Endothelial cell of umbilical vein (primary cell): ENCODE data around the gene GNL2. TPM values are rescaled to one million over a fixed set of nuclear protein-coding genes. Genes with fewer than 3 reads are reported as not detected.

ENCODE experiments used
- BruUV-seq: library from RNA; stranded (reverse); fragments of 400-500 nt; replicated peaks from 2 replicates; lab custom pipeline; 2021; lab: Mats Ljungman, UMichigan
- CTCF ChIA-PET: fragments of 300-600, 350-600 bp; sonication (Branson Sonifier 250); formaldehyde crosslinking; loops from one replicate; lab custom pipeline; 2021; ENCODE audit warnings: antibody characterized with exemption, inconsistent platforms; lab: Charles Lee
- POLR2A ChIA-PET: fragments of 300-600, 350-600 bp; sonication (Branson Sonifier 250); formaldehyde crosslinking; loops from one replicate; lab custom pipeline; 2021; ENCODE audit warnings: antibody characterized with exemption, inconsistent platforms; lab: Charles Lee
- DNase-seq: peaks from one replicate; pipeline ENCODE4 v3.0.0-alpha.2; 2011; ENCODE audit warnings: low read depth, low spot score
- FAIRE-seq: peaks from 2 replicates; lab custom pipeline; 2011; peaks lifted over from hg19 to GRCh38; lab: Jason Lieb, UNC
- H2AFZ ChIP-seq: 2 replicates; pipeline ENCODE4 v1.6.0; 2012; ENCODE audit warnings: low read depth, low read length, control low read depth, inconsistent platforms
- H3K27ac ChIP-seq: 2 replicates; pipeline ENCODE4 v1.5.1; 2011; ENCODE audit warnings: low read depth, mild to moderate bottlenecking, control low read depth, low read length, moderate library complexity; ENCODE audit not compliant: insufficient read depth
- H3K27me3 ChIP-seq, 2 experiments: 2 replicates each; pipeline versions ENCODE4 v1.6.0 to v1.6.1; 2011; ENCODE audit warnings: low read length in 2 of 2, mixed read lengths in 1 of 2; ENCODE audit not compliant: control insufficient read depth in 2 of 2, insufficient read depth in 2 of 2
- H3K36me3 ChIP-seq, 2 experiments: 2 replicates in 1 of 2; 3 replicates in 1 of 2; pipeline ENCODE4 v1.5.1; 2011; ENCODE audit warnings: low read length in 2 of 2, mild to moderate bottlenecking in 1 of 2, moderate library complexity in 1 of 2; ENCODE audit not compliant: control insufficient read depth in 2 of 2, insufficient read depth in 2 of 2; ENCODE audit errors: extremely low read depth in 1 of 2
- H3K4me1 ChIP-seq: 3 replicates; pipeline ENCODE4 v1.5.1; 2011; ENCODE audit warnings: mild to moderate bottlenecking, low read length; ENCODE audit not compliant: control insufficient read depth, insufficient read depth; ENCODE audit errors: extremely low read depth
- H3K4me2 ChIP-seq: 2 replicates; pipeline ENCODE4 v1.6.1; 2011; ENCODE audit warnings: low read length, control low read depth, mixed read lengths; ENCODE audit not compliant: insufficient read depth
- H3K4me3 ChIP-seq, 3 experiments: fragments of 200-600 bp in 1 of 3; sonication (generic), shearing (Covaris generic) in 1 of 3; replicated peaks in 1 of 3; 2 replicates each; pipeline ENCODE4 v1.5.1; 2011 to 2016; ENCODE audit warnings: control low read depth in 3 of 3, low read length in 3 of 3, mild to moderate bottlenecking in 2 of 3, inconsistent platforms in 1 of 3, low read depth in 1 of 3, moderate library complexity in 1 of 3; ENCODE audit not compliant: insufficient read depth in 1 of 3
- H3K79me2 ChIP-seq: 2 replicates; pipeline ENCODE4 v1.6.0; 2012; ENCODE audit warnings: low read length, inconsistent platforms; ENCODE audit not compliant: control insufficient read depth, insufficient read depth
- H3K9ac ChIP-seq: replicated peaks from 2 replicates; pipeline ENCODE3; 2011; ENCODE audit warnings: low read length, control low read depth; ENCODE audit not compliant: insufficient read depth; ENCODE audit errors: extremely low read depth
- H3K9me1 ChIP-seq: replicated peaks from 3 replicates; pipeline ENCODE4 v1.6.0; 2011; ENCODE audit warnings: mild to moderate bottlenecking, low read length; ENCODE audit not compliant: control insufficient read depth, insufficient read depth; ENCODE audit errors: extremely low read depth
- H3K9me3 ChIP-seq: replicated peaks from 2 replicates; pipeline ENCODE4 v1.5.1; 2012; ENCODE audit warnings: low read length, inconsistent platforms; ENCODE audit not compliant: control insufficient read depth, insufficient read depth
- H4K20me1 ChIP-seq: replicated peaks from 2 replicates; pipeline ENCODE3; 2011; ENCODE audit warnings: mild to moderate bottlenecking, low read length; ENCODE audit not compliant: control insufficient read depth, insufficient read depth; ENCODE audit errors: extremely low read depth
- EZH2 ChIP-seq: IDR thresholded peaks from 2 replicates; pipeline ENCODE4 v1.6.1; 2012; ENCODE audit warnings: borderline replicate concordance, low read depth, mild to moderate bottlenecking, moderate library complexity, low read length, inconsistent platforms; ENCODE audit not compliant: severe bottlenecking
- FOS ChIP-seq: IDR thresholded peaks from 2 replicates; pipeline ENCODE4 v1.6.1; 2011; ENCODE audit warnings: mild to moderate bottlenecking, low read length, moderate library complexity, borderline replicate concordance; ENCODE audit not compliant: insufficient read depth
- GATA2 ChIP-seq: IDR thresholded peaks from 2 replicates; pipeline ENCODE4 v1.7.0; 2011; ENCODE audit warnings: low read depth, mild to moderate bottlenecking, moderate library complexity, mixed read lengths, low read length; ENCODE audit not compliant: insufficient read length, insufficient read depth
- JUN ChIP-seq: IDR thresholded peaks from 2 replicates; pipeline ENCODE4 v1.6.1; 2011; ENCODE audit warnings: borderline replicate concordance, low read depth; ENCODE audit not compliant: insufficient read length, insufficient read depth
- MAX ChIP-seq: IDR thresholded peaks from 2 replicates; pipeline ENCODE4 v1.6.1; 2011; ENCODE audit not compliant: insufficient read depth, insufficient read length
- MYC ChIP-seq: IDR thresholded peaks from one replicate; pipeline ENCODE4 v1.6.1; 2011; ENCODE audit warnings: mild to moderate bottlenecking, low read depth, low read length
- POLR2A ChIP-seq: IDR thresholded peaks from 2 replicates; pipeline ENCODE4 v1.6.1; 2012; ENCODE audit warnings: low read depth, mild to moderate bottlenecking, control low read depth, low read length
- POLR2AphosphoS5 ChIP-seq: IDR thresholded peaks from 2 replicates; pipeline ENCODE4 v1.6.1; 2012; ENCODE audit warnings: low read depth, mild to moderate bottlenecking, control low read depth, low read length, moderate library complexity; ENCODE audit not compliant: insufficient read depth
- dilution Hi-C: fragments of 300-500 bp; cut with MboI; formaldehyde crosslinking; loops from one replicate; pipeline ENCODE4 v1.15.0; 2019; ENCODE audit warnings: low sequenced_read_pairs; ENCODE audit not compliant: extremely low pct_ligation_motif_present
- intact Hi-C: fragments of 100-400 bp; cut with micrococcal nuclease; formaldehyde crosslinking; loops from one replicate; pipeline ENCODE4 v1.10.0; 2022
- polyA plus RNA-seq, 4 experiments: library from polyadenylated mRNA; depleted of rRNA in 3 of 4; stranded (reverse) in 3 of 4; unstranded in 1 of 4; fragments of >200 nt; gene quantifications; 2 replicates each; pipeline versions ENCODE4 v1.2.1 to v1.2.3, GENCODE V29; 2011 to 2012; ENCODE audit warnings: missing spikeins in 1 of 4
- total RNA-seq: library from RNA; stranded (reverse); gene quantifications from 2 replicates; pipeline ENCODE4 v1.2.3, GENCODE V29; 2021

Gene GNL2
- total and polyA plus RNA-seq, 2 donors (not counting 3 experiments of a cell fraction or from before 2014, with no cell fraction given): 18.0 to 55.5 TPM

GRCh38 chr1:37557402-37557801 lies 38.3 kb downstream of the GNL2 start:
- CTCF ChIA-PET: interaction anchor here (1.1 to 1.9 kb wide), 3 partner anchors 18 to 303 kb away, joined by 3 to 6 read pairs (median 4); a partner anchor contains a TSS
- H3K79me2 ChIP-seq: peaks cover 17% of the 10 kb centered on the region
- H3K9me3 ChIP-seq: no peaks in the 10 kb centered on the region
- no TSS peak for BruUV-seq
- H2AFZ ChIP-seq: no peak overlapping the region
- dilution Hi-C loops (no loop called here), intact Hi-C loops (loop anchor here (2.0 kb wide), 2 partner anchors 133 to 251 kb away; partner anchors contain the start of gene YRDC)
- peak overlapping the region in 1 of 3 experiments; percentile 26 for H3K4me3 ChIP-seq
- H3K4me1 ChIP-seq: peaks cover 14% of the 10 kb centered on the region
- FAIRE-seq (no peak), DNase-seq (no peak)
- POLR2A ChIA-PET: no interaction called here
- no peak overlapping the region for H3K27ac ChIP-seq
- H3K27me3 ChIP-seq: no peaks in the 10 kb centered on the region
- no peak overlapping the region for H3K9ac ChIP-seq
- H3K9me1 ChIP-seq: no peaks in the 10 kb centered on the region
- no peaks in the 10 kb centered on the region for H3K36me3 ChIP-seq
- TF ChIP-seq POLR2AphosphoS5 (no peak), POLR2A (no peak), MYC (no peak), GATA2 (no peak)
- H4K20me1 ChIP-seq: no peaks in the 10 kb centered on the region
- no peak overlapping the region for H3K4me2 ChIP-seq

- H3K27me3 ChIP-seq: no peaks in the 10 kb centered on the region
- no peaks in the 10 kb centered on the region for H4K20me1 ChIP-seq
- peak within 1 kb of the TSS; percentile 44 for H3K9ac ChIP-seq
- ChIA-PET CTCF (interaction anchor here (0.6 to 1.9 kb wide), 10 partner anchors 19 to 455 kb away, joined by 3 to 10 read pairs (median 4); partner anchors contain the start of genes CDCA8 and MEAF6), POLR2A (no interaction called here)
- H3K4me2 ChIP-seq: peak within 1 kb of the TSS; percentile 71
- intact Hi-C loops (loop anchor here (2.0 kb wide), 2 partner anchors 134 to 252 kb away; partner anchors contain the start of gene YRDC), dilution Hi-C loops (no loop called here)
- no peaks in the 10 kb centered on the region for H3K9me3 ChIP-seq
- peaks cover 14% of the 10 kb centered on the region for H3K4me1 ChIP-seq
- FAIRE-seq: peak; percentile 96
- no peak within 1 kb of the TSS for H3K27ac ChIP-seq
- peaks cover 22% of the 10 kb centered on the region for H3K79me2 ChIP-seq
- H3K4me3 ChIP-seq: peak within 1 kb of the TSS in 2 of 3 experiments; percentile 26 to 27
- H3K9me1 ChIP-seq: no peaks in the 10 kb centered on the region
- BruUV-seq: no TSS peak
- peak within 1 kb of the TSS; percentile 96 for H2AFZ ChIP-seq
- TF ChIP-seq POLR2AphosphoS5 (no peak), MYC (no peak), FOS (no peak), JUN (no peak), MAX (peak; percentile 60), POLR2A (no peak), EZH2 (no peak), GATA2 (no peak)
- peak; percentile 93 for DNase-seq
- no peaks in the 10 kb centered on the region for H3K36me3 ChIP-seq
Observed at GRCh38 chr1:37556712-37557196, 39.0 kb downstream of the GNL2 start, which contains the start of gene DNALI1. Gene DNALI1 (plus strand): TSS chr1:37556940. CDS start chr1:37556995, 55 bp downstream.
